Activated T-cell treated with anti-CD3 and anti-CD28 coated beads, Interleukin-2, amount 50 U/mL, for 48 hours (primary cell): Measurements from ENCODE around the gene MROH7.

ENCODE experiments used
- DNase-seq, 2 experiments: peaks; one replicate each; pipeline ENCODE4 v3.0.0-alpha.2; 2020

The MROH7 gene

GRCh38 chr1:54744696-54745095, 103.1 kb downstream of the MROH7 start:
- DNase-seq, result no peak

- DNase-seq, result no peak
These were observed 103.7 kb downstream of the MROH7 start for GRCh38 chr1:54745274-54745673.

GRCh38 chr1:54745864-54746263, 104.3 kb downstream of the MROH7 start:
- DNase-seq, result no peak

DNA sequence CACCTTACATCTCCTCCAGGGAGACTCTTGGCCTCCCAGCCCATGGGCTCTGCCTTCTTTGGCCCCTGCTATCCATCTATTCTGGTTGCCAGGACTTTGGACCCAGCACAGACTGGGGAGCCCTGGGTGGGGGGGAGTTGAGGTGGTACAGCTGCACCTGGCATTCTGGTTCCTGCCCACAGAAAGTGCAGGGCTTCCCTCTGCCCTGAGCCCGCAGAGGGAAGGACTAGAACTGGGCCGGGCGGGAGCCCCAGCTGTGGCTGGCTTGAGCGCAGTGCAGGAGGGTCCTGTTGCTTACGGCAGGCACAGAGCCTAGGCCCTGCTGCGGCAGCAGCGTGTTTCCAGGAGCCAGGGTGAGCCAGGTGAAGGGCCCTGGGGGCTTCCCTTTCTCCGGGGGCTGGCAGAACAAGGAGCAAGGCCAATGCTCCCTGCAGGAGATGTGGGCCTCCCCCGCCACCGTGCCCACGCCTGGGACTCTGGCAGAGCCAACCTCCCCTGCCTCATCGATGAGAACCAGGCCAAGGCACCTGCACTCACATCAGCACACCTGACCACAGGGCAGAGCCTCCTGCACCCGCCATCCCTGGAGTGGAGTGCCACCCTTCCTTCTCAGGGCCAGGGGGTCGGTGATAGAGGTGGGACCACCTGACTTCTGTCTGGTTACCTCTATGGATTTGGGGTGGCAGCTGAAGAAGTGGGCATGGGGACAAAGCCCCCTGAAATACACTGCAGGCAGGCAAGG, 106.7 kb downstream of the MROH7 start:
- no peak for DNase-seq

DNA sequence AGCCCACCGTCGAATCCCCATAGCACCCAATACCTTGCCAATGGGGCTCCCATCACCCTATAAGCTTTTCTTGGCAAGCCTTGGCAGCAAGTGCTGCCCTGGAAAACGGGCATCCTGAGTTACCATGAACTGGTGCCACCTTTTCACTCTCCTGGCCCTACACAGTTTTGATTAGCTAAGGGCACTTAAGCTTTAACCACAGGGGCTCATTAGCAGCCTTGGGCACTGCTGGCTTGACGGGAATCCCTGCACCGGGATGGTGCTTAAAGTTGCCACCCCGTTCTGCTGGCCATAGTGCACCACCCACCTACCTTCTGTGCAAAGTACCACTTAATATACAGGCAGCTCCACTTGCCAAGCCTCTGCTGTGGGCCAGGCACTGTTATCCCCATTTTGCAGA, 109.0 kb downstream of the MROH7 start:
- DNase-seq, result no peak

DNA sequence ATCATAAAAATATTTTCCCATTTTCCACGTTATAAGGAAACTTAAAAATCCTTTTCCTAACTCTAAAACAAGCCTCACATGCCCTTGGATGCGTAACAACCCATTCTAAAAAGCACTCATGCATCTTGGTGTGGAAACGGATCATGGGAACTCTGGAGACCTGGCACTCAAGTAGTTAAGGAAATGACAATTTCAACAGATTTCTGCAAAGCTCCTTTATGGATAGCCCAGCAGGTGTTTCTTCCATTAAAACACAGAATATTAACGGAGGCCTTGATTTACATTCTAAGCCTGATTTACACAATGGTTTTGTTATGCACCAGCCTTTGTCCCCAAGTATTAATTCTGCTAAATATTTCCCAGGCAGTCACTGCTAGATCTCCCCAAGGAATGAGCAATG, 109.8 kb downstream of the MROH7 start:
- DNase-seq, result no peak

DNA sequence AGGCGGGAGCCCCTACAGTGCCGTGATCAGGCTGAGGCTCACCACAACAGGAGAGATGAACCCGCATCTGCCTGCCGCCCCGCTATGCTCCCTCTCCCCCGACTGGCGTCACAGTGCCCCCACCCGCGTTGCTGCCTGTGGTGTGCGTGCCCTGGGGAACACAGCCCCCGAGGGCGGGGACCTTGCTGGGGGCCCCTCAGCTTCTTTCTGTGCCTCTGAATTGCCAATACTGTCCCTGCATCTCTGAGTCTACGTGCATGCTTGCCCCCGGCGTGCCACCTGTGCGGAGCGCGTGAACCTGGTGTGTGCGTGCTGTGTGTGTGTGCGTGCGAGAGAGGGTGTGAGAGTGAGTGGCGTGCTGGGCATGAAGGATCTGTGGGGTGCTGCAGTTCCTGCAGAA, 112.5 kb downstream of the MROH7 start:
- no peak for DNase-seq

DNA sequence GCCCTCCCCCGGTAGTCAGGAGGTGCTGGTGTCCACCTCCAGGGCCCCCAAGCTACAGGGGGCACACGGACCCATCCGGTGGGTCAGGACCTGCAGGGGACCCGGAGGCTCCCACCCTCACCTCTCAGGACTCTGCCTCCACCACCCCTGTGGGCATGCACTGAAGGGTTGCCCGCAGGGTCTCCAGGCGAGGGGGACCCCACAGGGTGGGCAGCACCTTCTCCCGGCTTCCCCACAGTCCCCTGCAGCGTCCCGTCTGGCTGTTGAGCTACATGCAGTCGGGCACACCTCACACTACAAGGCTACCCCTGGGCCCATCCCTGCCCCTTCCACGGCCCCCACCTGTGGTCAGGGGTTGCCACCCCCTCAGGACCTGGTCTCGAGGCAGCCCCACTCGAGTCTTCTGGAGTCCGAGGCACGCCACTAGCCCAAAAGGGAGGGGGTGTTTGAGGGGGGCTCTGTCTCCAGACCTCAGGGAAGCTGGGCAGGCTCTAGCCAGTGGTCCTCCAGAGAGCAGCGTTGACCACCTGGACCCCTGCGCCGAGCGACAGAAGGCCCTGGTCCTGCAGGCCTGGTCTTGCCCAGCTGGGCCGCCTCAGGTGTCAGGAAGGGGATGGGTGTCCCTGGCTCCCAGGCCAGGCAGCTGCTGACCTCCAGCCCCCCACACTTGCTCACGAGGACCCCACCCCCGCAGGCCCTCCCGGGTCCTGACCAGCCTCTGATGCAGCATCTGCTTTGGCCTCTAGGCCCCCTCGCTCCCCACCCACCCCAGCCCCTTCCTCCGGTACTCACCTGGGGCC, 113.1 kb downstream of the MROH7 start:
- DNase-seq, result no peak

- no peak for DNase-seq
These were observed 116.2 kb downstream of the MROH7 start for GRCh38 chr1:54757833-54758232.

DNA sequence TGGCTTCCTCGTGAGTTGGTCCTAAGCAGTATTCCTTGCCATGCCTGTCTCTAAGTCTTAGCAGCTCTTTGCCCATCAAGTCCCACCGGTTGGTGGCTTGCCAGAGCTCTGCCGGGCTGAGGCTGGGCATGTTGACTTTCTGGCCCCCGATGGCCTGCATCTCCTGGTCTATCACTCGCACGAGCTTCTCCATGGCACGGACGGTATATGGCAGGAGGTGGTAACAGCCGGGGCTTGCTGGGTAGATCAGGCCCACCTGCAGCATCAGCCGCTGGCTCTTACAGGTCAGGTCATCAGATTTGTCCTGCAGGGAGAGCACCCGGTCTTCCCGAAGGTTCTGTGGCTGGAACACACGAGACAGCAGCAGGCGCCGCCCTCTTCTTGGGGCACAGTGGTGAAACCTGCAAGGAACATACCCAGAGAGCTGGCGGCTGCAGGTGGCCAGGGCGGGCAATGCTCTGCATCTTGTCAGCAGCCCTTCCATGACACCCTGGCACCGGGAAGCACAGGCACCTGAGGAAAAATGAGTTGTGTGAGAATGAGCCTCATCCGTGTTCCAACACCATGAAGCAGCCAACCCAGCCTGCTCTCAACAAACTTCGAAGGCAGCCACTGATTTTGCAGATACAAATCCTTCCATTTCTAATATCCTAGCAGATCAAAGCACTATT, 117.2 kb downstream of the MROH7 start:
- no peak for DNase-seq
